SU-DHL-6 (cell line): ENCODE measurements around the gene SFI1.

ENCODE experiments used
- H2AFZ ChIP-seq: fragments of 200-600 bp; sonication (generic); 2 replicates; pipeline ENCODE4 v1.6.1; 2014; ENCODE audit warnings: low read depth, mild to moderate bottlenecking, moderate library complexity, mixed read lengths, antibody characterized with exemption, low read length; ENCODE audit not compliant: severe bottlenecking
- H3F3A ChIP-seq: fragments of 200-600 bp; shearing (Covaris generic); 2 replicates; pipeline ENCODE4 v1.6.0; 2016; ENCODE audit warnings: antibody characterized with exemption, mild to moderate bottlenecking; ENCODE audit not compliant: insufficient read depth
- H3K27ac ChIP-seq: fragments of 200-600 bp; sonication (generic); 2 replicates; pipeline ENCODE4 v1.5.1; 2016; ENCODE audit warnings: low read depth, mild to moderate bottlenecking, low read length, moderate library complexity, mixed read lengths
- H3K27me3 ChIP-seq: fragments of 200-600 bp; sonication (generic), shearing (Covaris generic); 2 replicates; pipeline ENCODE4 v1.6.0; 2014; ENCODE audit warnings: mild to moderate bottlenecking, low read length
- H3K36me3 ChIP-seq: fragments of 200-600 bp; sonication (generic); 2 replicates; pipeline ENCODE4 v1.6.1; 2014; ENCODE audit warnings: mild to moderate bottlenecking, low read length, mixed read lengths
- H3K4me2 ChIP-seq: fragments of 300-600, 200-600 bp; shearing (Covaris generic), sonication (generic); 2 replicates; pipeline ENCODE4 v1.6.0; 2014; ENCODE audit warnings: low read length, low read depth, mild to moderate bottlenecking; ENCODE audit not compliant: poor library complexity, severe bottlenecking
- H3K4me3 ChIP-seq: fragments of 200-600 bp; sonication (generic); 2 replicates; pipeline ENCODE4 v1.5.1; 2014; ENCODE audit warnings: antibody characterized with exemption, low read length, mild to moderate bottlenecking, mixed read lengths; ENCODE audit not compliant: insufficient read depth, poor library complexity, severe bottlenecking
- H3K79me2 ChIP-seq: fragments of 200-600 bp; sonication (generic); 2 replicates; pipeline ENCODE4 v1.6.1; 2014; ENCODE audit warnings: mild to moderate bottlenecking, low read length, moderate library complexity; ENCODE audit not compliant: insufficient read depth
- H3K9ac ChIP-seq: fragments of 200-600 bp; sonication (generic); 2 replicates; pipeline ENCODE4 v1.7.0; 2014; ENCODE audit warnings: mild to moderate bottlenecking, low read length
- H3K9me2 ChIP-seq: fragments of 200-600 bp; sonication (generic); replicated peaks from 2 replicates; pipeline ENCODE4 v1.6.1; 2014; ENCODE audit warnings: low read length; ENCODE audit not compliant: insufficient read depth
- H3K9me3 ChIP-seq: fragments of 200-600 bp; sonication (generic); 2 replicates; pipeline ENCODE4 v1.6.1; 2014; ENCODE audit warnings: low read length, mixed read lengths; ENCODE audit not compliant: insufficient read depth
- H4K20me1 ChIP-seq: fragments of 200-600 bp; sonication (generic); 2 replicates; pipeline ENCODE4 v1.6.1; 2014; ENCODE audit warnings: low read depth, mild to moderate bottlenecking, antibody characterized with exemption, low read length, moderate library complexity, mixed read lengths
- EZH2phosphoT487 ChIP-seq: fragments of 200-600 bp; sonication (generic), shearing (Covaris generic); conservative IDR thresholded peaks from 2 replicates; pipeline ENCODE4 v1.6.1; 2018; ENCODE audit warnings: mild to moderate bottlenecking, antibody characterized with exemption, low read length, moderate library complexity, mixed read lengths
- TF ChIP-seq, protein P1 (sequence below): fragments of 200-600 bp; sonication (generic); IDR thresholded peaks from one replicate; pipeline ENCODE4 v1.5.1; 2017; ENCODE audit warnings: antibody characterized with exemption, mild to moderate bottlenecking, low read length, moderate library complexity; ENCODE audit not compliant: insufficient read depth, poor library complexity, severe bottlenecking

The SFI1 gene

DNA sequence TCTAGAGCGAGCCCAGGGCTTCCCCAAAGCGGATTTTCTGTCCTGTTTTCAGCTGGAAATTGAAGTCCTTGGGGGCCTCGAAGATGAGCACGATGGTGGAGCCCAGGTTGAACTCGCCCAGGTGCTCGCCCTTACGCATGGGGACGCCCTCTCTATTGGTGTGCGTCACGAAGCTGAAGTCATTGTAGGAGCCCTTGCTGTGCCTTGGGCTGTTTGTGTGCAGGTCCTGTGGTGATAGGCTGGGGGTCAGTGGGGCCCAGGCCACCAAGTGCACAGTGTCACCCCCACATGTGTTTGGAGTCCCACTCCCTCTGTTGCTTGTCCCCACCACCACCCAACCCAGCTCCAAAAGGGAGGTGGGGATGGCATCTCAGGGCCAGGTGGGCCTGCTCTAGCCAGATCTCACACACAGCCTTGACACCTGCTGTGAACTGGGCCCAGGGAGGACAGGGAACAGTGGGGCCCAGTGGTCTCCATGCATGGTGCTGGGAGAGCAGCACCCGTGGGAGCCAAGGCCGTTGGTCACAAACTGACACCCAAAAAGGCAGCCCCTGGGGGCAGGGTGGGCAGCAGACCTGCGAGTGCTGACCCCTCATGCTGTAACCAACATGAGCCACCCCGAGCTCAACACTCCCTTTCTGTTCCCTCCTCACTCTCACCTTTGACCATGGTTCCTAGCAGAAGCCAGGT lies 123.4 kb downstream of the SFI1 start:
- H3K79me2 ChIP-seq, result peaks cover 7% of the 10 kb centered on the region
- H3K9me3 ChIP-seq, result no peaks in the 10 kb centered on the region
- no peaks in the 10 kb centered on the region for H3K27me3 ChIP-seq
- H4K20me1 ChIP-seq, result no peaks in the 10 kb centered on the region
- no peak overlapping the region for H3K4me2 ChIP-seq
- TF ChIP-seq, protein P1, sequence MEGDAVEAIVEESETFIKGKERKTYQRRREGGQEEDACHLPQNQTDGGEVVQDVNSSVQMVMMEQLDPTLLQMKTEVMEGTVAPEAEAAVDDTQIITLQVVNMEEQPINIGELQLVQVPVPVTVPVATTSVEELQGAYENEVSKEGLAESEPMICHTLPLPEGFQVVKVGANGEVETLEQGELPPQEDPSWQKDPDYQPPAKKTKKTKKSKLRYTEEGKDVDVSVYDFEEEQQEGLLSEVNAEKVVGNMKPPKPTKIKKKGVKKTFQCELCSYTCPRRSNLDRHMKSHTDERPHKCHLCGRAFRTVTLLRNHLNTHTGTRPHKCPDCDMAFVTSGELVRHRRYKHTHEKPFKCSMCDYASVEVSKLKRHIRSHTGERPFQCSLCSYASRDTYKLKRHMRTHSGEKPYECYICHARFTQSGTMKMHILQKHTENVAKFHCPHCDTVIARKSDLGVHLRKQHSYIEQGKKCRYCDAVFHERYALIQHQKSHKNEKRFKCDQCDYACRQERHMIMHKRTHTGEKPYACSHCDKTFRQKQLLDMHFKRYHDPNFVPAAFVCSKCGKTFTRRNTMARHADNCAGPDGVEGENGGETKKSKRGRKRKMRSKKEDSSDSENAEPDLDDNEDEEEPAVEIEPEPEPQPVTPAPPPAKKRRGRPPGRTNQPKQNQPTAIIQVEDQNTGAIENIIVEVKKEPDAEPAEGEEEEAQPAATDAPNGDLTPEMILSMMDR, result no peak
- TF ChIP-seq EZH2phosphoT487, result no peak
- no peak overlapping the region for H3K4me3 ChIP-seq
- no peak overlapping the region for H3K27ac ChIP-seq
- H3K9me2 ChIP-seq, result no peaks in the 10 kb centered on the region
- H3K36me3 ChIP-seq, result no peaks in the 10 kb centered on the region
- peaks cover 12% of the 10 kb centered on the region for H3F3A ChIP-seq
- no peak overlapping the region for H2AFZ ChIP-seq
- no peak overlapping the region for H3K9ac ChIP-seq

DNA sequence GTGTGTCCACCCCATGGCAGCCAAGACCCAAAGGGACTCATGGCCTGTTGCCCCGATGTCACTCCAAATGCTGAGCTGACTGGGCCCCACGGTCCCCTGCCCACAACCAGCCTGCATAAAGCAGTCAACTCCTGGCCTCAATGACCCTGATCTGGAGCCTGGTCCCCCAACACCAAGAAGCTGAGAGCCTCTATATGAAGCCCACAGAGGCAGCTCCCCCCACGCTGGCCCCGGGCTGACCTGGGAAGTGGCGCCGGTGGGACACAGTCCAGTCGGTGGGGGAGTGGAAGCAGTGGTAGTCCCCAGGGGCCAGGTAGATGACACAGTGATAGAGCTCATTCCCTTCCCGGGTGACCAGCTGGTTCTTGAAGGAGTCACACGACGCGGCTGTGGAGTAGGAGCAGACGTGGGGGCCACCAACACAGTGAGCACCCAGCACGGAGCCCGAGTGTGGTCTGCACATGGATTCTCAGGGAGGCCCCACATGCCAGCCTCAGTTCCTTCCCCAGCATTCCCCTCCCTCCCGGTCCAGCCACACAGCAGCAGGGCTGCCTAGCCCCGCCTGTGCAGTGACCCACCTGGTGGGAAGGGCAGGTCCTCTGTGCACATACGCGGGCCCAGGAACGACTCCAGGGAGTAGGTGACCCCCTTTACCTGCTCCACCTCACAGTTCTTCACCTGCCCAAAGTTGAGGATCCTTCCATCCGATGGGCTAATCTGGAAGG lies 124.6 kb downstream of the SFI1 start:
- Histone ChIP-seq H3K9ac (no peak overlapping the region), H3K9me2 (no peaks in the 10 kb centered on the region), H3K27me3 (no peaks in the 10 kb centered on the region), H3K4me2 (no peak overlapping the region), H3K27ac (no peak overlapping the region), H3K36me3 (no peaks in the 10 kb centered on the region), H3K79me2 (peaks cover 16% of the 10 kb centered on the region), H3F3A (peaks cover 12% of the 10 kb centered on the region), H3K4me3 (no peak overlapping the region), H4K20me1 (no peaks in the 10 kb centered on the region), H2AFZ (no peak overlapping the region), H3K9me3 (no peaks in the 10 kb centered on the region)
- TF ChIP-seq EZH2phosphoT487, result no peak
- TF ChIP-seq, protein P1, result no peak

DNA sequence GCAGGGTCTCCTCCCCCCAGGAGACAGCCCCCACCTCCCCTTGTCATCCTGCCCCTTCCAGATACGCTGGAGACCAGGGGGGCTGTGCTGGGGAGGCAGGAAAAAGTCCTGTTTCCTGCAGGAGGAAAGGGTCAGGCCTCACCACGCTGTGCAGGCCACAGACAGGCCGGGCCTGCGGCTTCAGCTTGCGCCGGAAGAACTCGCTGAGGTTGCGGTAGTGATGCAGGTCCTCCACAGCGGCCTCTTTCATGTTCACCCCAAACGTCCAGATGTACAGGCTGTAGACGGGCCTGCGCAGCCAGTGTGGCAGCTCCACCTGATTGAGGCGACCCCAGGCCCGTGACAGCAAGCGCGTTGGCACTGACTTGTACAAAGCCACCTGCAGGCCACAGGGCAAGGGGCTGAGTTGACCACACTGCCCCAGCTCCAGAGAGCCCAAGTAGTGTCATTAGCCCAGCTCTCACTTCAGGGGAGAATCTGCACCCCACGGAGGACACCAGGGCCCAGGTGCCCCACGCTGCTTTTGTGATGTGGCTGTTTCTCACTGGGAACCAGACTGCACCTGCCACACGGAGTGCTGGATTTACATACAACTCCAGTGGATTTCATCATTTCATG lies 125.3 kb downstream of the SFI1 start:
- H3K4me2 ChIP-seq, result no peak overlapping the region

More for the DNA sequence above, 125.3 kb downstream of the SFI1 start:
- no peak overlapping the region for H3K9ac ChIP-seq
- H4K20me1 ChIP-seq, result no peaks in the 10 kb centered on the region
- H2AFZ ChIP-seq, result no peak overlapping the region
- H3K36me3 ChIP-seq, result no peaks in the 10 kb centered on the region
- no peaks in the 10 kb centered on the region for H3K9me3 ChIP-seq
- H3F3A ChIP-seq, result peaks cover 12% of the 10 kb centered on the region
- no peaks in the 10 kb centered on the region for H3K27me3 ChIP-seq
- no peak overlapping the region for H3K27ac ChIP-seq
- TF ChIP-seq EZH2phosphoT487, result no peak
- TF ChIP-seq, protein P1, result no peak
- H3K4me3 ChIP-seq, result no peak overlapping the region
- no peaks in the 10 kb centered on the region for H3K9me2 ChIP-seq
- peaks cover 23% of the 10 kb centered on the region for H3K79me2 ChIP-seq
